DMS 273 (cell line): ENCODE measurements around the gene PLEKHA6.
"Not testable (repeated sequence)": the region's sequence is repeated elsewhere in the genome, so short reads cannot be mapped to it uniquely, and the experiment has no call there.

Experiments used
- DNase-seq: peaks from one replicate; lab custom pipeline; 2025; ENCODE audit not compliant: unreplicated experiment; lab: John Stamatoyannopoulos, UW

Gene PLEKHA6

GRCh38 chr1:204338360-204338759, 21.4 kb downstream of the PLEKHA6 start:
- no peak for DNase-seq

GRCh38 chr1:204337583-204337982, 22.1 kb downstream of the PLEKHA6 start:
- DNase-seq, result no peak

DNA sequence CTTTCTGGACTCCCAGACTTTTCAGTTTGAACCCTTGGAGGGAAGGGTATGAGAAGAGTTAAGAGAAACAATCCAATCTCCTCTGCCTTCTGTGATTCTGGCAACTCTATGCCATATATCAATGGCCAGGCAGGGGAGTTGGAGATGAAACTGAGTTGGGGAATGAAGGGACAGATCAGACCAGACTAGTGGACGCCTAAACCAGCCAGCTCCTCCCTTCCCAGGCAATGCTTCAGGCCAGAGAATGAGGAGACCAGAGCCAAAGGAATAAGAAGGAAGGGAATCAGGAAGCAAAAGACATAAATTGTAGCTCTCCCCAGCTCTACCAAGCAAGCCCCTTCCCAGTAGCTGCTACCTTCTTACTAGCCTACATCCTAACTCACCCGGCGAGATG, 22.7 kb downstream of the PLEKHA6 start:
- DNase-seq, result no peak

DNA sequence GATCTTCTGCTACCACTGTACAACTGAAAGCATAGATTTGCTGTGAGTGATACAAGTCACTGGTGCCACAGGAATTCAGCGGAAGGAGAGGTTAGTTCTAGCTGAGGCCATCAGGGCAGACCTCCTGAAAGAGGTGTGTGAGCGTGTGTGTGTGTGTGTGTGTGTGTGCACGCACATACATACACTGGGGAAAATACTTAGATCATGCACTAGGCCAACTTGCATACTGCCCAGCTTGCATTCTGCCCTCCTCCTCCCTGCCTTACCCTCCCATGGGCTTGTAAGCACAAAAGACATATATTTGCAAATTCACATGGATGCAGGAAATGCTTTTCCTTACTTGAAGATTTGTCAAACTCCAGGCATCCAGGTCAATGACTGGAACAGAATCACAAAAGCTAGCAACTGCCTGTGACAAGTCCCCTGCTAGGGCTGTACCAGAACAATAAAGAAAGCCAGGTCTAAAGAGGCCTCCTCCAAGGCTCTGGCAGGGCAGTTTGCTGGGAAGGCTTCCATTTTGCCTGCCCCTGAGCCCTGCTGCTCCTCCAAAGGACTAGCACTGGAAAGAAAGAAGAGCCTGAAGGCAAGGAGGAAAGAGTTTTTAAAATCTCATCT, 23.2 kb downstream of the PLEKHA6 start:
- no peak for DNase-seq

GRCh38 chr1:204335533-204335932, 24.2 kb downstream of the PLEKHA6 start:
- DNase-seq, result no peak

GRCh38 chr1:204335085-204335484, 24.6 kb downstream of the PLEKHA6 start:
- peak; percentile 75 for DNase-seq

GRCh38 chr1:204334455-204334854, 25.3 kb downstream of the PLEKHA6 start:
- DNase-seq, result no peak

DNA sequence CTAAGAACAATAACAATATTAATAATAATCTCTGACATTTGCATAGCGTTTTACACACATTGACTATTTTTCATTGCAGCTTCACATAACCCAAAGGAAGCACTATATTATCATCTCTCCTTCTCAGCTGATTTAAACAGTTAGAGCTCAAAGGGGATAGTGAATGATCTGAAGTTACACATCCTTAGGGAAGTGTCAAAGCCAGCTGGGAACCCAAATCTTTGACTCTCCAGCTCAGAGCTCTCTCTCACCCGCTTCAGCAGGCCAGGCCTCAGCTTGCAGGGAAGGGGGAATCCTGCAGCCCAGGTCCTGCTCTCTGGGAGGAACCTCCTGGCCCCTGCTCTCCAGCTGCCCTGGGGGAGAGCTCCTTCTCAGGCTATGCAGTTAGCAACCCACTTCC, 26.3 kb downstream of the PLEKHA6 start:
- DNase-seq, result no peak

DNA sequence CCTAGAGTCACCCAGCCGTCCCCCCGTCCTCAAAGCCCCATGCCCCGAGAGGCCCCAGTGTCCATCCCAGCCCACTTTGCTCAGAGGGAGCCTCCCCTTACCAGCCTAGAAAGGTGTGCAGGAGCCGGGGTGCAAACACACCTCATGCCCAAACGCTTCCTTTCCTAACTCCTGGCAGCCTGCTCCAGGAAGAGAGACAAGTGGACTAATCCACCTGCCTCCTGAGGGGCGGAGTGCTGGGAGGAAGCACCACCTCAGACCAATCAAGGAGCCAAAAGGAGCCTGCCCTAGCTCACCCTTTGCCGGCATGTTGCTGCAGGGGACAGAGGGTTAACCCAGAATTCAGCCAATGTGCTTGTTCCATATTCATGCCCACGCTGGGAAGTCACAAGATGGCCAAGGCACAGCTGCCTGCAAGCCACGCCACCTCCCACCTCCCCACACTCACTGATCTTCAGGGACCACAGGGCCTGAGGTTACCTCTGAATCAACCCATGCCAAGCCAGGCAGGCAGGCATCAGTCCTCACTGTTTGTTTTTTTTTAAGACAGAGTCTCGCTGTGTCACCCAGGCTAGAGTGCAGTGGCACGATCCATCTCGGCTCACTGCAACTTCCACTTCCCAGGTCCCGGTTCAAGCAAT, 27.8 kb downstream of the PLEKHA6 start:
- no peak for DNase-seq

DNA sequence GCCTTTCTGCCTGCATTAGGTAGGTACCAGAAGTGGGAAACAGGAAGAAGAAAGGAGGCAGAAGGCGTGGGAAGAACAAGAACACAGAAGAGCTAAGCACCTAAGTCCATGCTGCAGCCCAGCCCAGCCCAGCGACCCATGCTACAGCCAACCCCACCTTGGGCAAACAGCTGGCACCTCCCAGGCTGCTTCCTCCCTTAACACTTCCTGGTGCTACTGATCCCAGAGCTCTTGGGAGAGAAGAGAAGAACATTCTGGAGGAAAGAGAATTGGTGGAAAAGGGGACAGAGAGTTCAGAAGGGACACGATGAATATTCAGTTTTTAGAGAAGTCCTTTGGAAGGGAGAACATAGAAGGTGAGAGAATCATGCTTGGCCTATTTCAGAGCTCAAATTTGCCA, 28.5 kb downstream of the PLEKHA6 start:
- no peak for DNase-seq

GRCh38 chr1:204327870-204328269, 31.9 kb downstream of the PLEKHA6 start:
- DNase-seq, result not testable (repeated sequence)

DNA sequence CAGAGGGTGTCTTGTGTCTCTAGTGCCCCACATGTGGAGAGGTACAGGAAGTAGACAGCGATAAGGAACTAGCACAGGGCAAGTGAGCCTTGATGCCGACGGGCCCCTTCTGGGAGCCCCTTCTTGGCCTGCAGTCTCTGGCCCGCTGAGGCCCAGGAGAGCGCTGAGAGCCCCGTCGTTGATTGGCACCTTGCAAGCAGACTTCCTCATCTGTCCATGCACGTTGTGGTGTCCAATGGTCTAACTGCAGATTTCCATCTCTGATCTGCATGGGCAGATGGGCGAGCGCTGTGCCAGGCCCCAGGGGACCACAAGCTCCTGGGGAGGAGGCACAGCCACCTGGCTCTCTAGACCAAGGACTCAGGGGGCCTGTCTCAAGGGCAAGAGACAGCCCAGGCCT, 32.4 kb downstream of the PLEKHA6 start:
- peak; percentile 93 for DNase-seq

DNA sequence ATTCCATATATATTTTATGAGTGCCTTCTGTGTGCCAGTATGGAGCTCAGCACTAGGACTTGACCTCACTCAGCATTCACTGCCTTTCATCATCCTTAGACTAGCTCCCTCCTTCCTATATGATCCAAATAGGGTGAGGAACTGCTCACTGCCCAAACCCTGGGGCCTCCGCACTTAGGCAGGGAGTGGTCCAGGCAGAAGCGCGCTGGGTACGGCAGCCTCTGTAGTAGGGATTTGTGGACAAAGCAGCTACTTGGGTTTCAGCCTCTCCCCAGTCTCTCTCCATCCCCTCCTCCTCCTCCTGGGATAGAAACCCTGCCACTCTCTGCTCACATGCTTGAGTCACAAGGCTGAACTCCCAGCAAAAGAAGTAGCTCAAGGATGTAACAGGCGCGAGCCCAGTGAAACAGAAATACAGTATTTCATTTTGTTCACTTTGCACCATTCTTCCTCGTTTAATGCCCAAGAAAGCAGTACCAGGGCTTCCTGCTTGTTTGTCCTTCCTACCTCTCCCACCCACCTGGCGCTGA, 32.9 kb downstream of the PLEKHA6 start:
- peak; percentile 65 for DNase-seq

GRCh38 chr1:204325944-204326343, 33.8 kb downstream of the PLEKHA6 start:
- DNase-seq, result no peak

DNA sequence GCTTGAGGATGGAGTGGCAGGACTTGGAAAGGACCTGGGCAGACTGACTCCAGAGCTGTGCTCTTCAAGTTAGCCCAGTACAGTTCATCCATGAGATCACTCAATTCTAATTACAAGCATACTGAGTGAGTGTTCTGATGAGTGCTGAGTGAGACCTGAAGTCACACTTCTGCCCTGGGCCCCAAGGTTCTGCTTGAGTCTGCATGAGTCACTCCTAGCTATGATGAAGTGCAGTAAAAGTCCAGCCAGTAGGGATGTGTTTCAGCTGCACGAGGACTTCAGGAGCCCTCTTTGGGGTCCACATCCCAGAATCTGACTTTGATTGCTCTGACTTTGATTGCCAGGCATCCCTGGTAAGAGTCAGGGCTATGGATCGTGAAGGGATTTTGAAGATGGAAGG, 35.8 kb downstream of the PLEKHA6 start:
- DNase-seq, result no peak

DNA sequence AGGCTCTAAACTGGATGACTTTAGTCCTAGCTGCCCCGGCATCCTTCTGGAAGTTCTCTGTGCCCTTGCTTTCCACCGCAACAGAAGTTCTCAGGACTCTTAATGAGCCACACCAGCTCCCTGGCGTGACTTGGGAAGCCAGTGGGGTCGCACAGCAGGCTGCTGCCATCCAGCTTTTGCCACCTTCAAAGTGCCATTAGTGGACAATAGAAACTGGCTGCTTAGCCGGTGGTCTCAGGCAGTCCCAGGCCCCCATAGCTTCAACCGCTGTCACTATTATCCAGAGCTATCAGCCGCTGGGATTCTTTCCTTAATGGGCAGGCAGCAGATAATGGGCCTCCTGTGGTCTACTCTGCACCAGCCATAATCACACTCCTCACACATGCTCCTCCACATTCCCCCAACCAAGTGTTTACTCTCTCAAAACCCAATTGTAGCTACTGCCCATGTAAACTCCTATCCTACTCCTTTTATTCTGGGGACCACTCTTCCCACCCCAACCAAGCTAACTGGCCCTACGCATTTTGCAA, 37.3 kb downstream of the PLEKHA6 start:
- no peak for DNase-seq

- DNase-seq, result no peak
Observed at GRCh38 chr1:204321665-204322064, 38.1 kb downstream of the PLEKHA6 start.

- DNase-seq, result no peak
Observed at GRCh38 chr1:204321051-204321450, 38.7 kb downstream of the PLEKHA6 start.

GRCh38 chr1:204320382-204320804, 39.3 kb downstream of the PLEKHA6 start:
- no peak for DNase-seq

- DNase-seq, result no peak
Observed at GRCh38 chr1:204319462-204319861, 40.3 kb downstream of the PLEKHA6 start.

DNA sequence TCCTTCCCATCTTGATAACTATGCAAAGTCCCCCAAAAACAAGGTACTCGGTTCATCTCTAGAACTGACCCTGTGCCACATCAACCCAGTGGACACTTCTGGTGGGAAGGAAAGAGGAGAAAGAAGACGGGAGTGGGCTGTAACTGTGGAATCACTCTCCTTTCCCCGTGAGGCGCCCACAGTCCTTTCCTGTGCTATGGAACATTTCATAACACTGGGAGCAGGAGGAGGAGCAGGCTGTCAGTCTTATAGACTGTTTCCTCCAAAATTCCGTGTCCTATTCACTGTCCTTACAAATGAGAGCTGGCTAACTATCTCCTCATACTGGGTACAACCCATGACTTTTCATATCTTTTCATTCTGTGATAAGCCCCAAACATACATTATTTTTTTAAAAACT, 40.7 kb downstream of the PLEKHA6 start:
- no peak for DNase-seq

DNA sequence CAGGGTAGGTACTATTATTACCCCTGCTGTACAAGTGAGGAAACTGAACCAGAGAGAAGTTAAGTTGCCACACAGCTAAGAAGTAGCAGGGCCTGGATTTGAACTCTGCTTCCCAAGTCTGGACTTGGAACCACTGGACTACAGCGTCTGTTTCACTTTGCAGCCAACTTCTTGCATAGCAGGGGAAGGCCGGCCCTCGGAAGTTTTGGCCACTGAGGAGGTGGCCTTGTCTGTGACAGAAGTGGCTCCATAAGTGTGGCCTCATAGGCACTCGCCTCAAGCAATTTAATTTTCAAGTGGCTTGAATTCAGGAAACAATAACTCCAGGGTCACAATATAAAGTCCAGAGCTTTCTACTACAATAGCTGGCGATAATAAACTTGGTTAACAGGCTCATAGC, 41.4 kb downstream of the PLEKHA6 start:
- no peak for DNase-seq

GRCh38 chr1:204317170-204317569, 42.6 kb downstream of the PLEKHA6 start:
- no peak for DNase-seq
